HepG2 (cell line): Measurements from ENCODE around the gene DCAKD. TPM values are rescaled to one million over a fixed set of nuclear protein-coding genes. Genes with fewer than 3 reads are reported as not detected.

Source experiments
- ARID5B ChIP-seq: IDR thresholded peaks from 2 replicates; pipeline ENCODE4 v1.4.0; 2020; ENCODE audit warnings: mild to moderate bottlenecking, missing genetic modification reagents
- BHLHE40 ChIP-seq: IDR thresholded peaks from 2 replicates; pipeline ENCODE4 v1.6.1; 2011; ENCODE audit warnings: low read length, improper control_type of control experiment
- GATAD2A ChIP-seq: IDR thresholded peaks from 2 replicates; pipeline ENCODE4 v1.6.1; 2016
- JDP2 ChIP-seq: sonication (generic); formaldehyde crosslinking; IDR thresholded peaks from 2 replicates; pipeline ENCODE4 v1.8.1; 2022; ENCODE audit warnings: missing genetic modification reagents, borderline replicate concordance
- KAT2B ChIP-seq: fragments of 150-350 bp; IDR thresholded peaks from 2 replicates; pipeline ENCODE4 v1.6.1; 2014; ENCODE audit warnings: low read depth, low read length, borderline replicate concordance
- KLF15 ChIP-seq: sonication (generic); formaldehyde crosslinking; IDR thresholded peaks from 2 replicates; pipeline ENCODE4 v1.8.1; 2023; ENCODE audit warnings: borderline replicate concordance, mild to moderate bottlenecking, inconsistent platforms, missing genetic modification reagents, mixed read lengths
- NAIF1 ChIP-seq: sonication (generic); formaldehyde crosslinking; IDR thresholded peaks from 2 replicates; pipeline ENCODE4 v1.5.0; 2020; ENCODE audit warnings: mild to moderate bottlenecking, missing genetic modification reagents, borderline replicate concordance
- PRDM10 ChIP-seq: sonication (generic); formaldehyde crosslinking; IDR thresholded peaks from 2 replicates; pipeline ENCODE4 v1.4.0; 2020; ENCODE audit warnings: low read depth, missing genetic modification reagents
- ZNF337 ChIP-seq: sonication (generic); formaldehyde crosslinking; IDR thresholded peaks from 2 replicates; pipeline ENCODE4 v1.5.1; 2020; ENCODE audit warnings: missing genetic modification reagents, low read depth, mild to moderate bottlenecking, borderline replicate concordance
- ZNF383 ChIP-seq: sonication (generic); formaldehyde crosslinking; IDR thresholded peaks from 2 replicates; pipeline ENCODE4 v1.4.0; 2020; ENCODE audit warnings: missing genetic modification reagents, mild to moderate bottlenecking, borderline replicate concordance
- ZNF670 ChIP-seq: sonication (generic); formaldehyde crosslinking; IDR thresholded peaks from 2 replicates; pipeline ENCODE4 v1.8.0; 2022; ENCODE audit warnings: mild to moderate bottlenecking, missing genetic modification reagents, borderline replicate concordance
- ZZZ3 ChIP-seq: sonication (generic); formaldehyde crosslinking; IDR thresholded peaks from 2 replicates; pipeline ENCODE4 v1.4.0; 2020; ENCODE audit warnings: missing genetic modification reagents, mild to moderate bottlenecking, borderline replicate concordance
- polyA plus RNA-seq, 8 experiments: library from polyadenylated mRNA; depleted of rRNA in 3 of 8; stranded (reverse) in 7 of 8; unstranded in 1 of 8; fragments of >200 nt; fragmentation: Illumina TruSeq in 4 of 8; extraction: Trizol in 4 of 8; gene quantifications; 2 replicates each; pipeline versions ENCODE4 v1.2.1 to v1.2.3, GENCODE V29; 2011 to 2016; ENCODE audit warnings: low read depth in 4 of 8, missing spikeins in 1 of 8, mixed read lengths in 1 of 8; ENCODE audit not compliant: insufficient read depth in 1 of 8
- total RNA-seq, 5 experiments: library from RNA; depleted of rRNA; stranded (reverse); fragments of >200 nt; fragmentation: Illumina TruSeq; extraction: Trizol; gene quantifications; 2 replicates each; pipeline ENCODE4 v1.2.3, GENCODE V29; 2016; ENCODE audit warnings: low read depth in 1 of 5
- TF ChIP-seq, protein P1 (sequence below): sonication (generic); formaldehyde crosslinking; IDR thresholded peaks from 2 replicates; pipeline ENCODE4 v1.4.0; 2020; ENCODE audit warnings: missing genetic modification reagents

Gene DCAKD
- total and polyA plus RNA-seq, 2 of the 13 experiments (the other 11 are each of a cell fraction or from before 2014, with no cell fraction given), result 25.9 to 29.2 TPM

DNA sequence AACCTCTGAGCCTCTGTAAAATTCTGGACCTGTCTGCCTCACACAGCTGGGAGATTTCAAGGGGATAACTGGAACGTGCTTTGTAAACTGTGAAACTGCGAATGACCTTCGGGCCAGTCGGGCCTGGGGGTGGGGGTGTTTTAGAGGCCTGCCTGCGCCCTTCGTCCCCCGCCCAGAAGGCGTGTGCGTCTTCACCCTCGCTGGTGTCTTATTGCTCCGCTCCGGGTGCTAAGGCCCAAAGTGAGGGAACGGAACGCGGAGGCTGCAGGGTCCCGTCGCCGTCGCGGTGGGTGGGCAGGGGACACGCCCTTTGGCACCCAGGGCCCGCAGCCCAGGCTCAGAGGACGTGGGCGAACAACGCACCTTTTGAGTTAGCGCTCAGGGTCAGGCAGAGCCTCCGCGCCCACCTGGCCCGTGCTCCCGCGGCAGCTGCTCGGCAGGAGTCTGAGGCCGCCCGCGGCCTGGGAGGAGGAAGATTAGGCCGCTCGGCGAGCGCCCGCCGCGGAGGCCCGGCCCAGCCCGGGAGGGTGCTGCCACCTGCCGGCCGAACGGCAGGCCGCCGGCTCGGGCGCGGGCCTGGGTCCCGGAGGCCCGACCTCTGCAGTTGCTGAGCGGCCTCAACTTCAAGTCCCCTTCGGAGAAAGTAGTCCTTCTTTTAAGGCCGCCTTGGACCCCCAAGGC, 29.7 kb downstream of the DCAKD start (continued):
- TF ChIP-seq ARID5B (peak; percentile 66), ZNF337 (CRISPR knock-in tag) (no peak), KLF15 (CRISPR knock-in tag) (peak; percentile 28; the same call in 1 of the 2 replicates), ZZZ3 (CRISPR knock-in tag) (peak; percentile 72; the same call in 1 of the 2 replicates), ZNF670 (CRISPR knock-in tag) (no peak), GATAD2A (CRISPR knock-in tag) (peak; percentile 51; the same call in 1 of the 2 replicates), JDP2 (no peak), PRDM10 (CRISPR knock-in tag) (no peak), ZNF383 (CRISPR knock-in tag) (no peak; the same call in 1 of the 2 replicates), BHLHE40 (no peak), NAIF1 (CRISPR knock-in tag) (no peak), KAT2B (no peak)
- TF ChIP-seq, protein P1, sequence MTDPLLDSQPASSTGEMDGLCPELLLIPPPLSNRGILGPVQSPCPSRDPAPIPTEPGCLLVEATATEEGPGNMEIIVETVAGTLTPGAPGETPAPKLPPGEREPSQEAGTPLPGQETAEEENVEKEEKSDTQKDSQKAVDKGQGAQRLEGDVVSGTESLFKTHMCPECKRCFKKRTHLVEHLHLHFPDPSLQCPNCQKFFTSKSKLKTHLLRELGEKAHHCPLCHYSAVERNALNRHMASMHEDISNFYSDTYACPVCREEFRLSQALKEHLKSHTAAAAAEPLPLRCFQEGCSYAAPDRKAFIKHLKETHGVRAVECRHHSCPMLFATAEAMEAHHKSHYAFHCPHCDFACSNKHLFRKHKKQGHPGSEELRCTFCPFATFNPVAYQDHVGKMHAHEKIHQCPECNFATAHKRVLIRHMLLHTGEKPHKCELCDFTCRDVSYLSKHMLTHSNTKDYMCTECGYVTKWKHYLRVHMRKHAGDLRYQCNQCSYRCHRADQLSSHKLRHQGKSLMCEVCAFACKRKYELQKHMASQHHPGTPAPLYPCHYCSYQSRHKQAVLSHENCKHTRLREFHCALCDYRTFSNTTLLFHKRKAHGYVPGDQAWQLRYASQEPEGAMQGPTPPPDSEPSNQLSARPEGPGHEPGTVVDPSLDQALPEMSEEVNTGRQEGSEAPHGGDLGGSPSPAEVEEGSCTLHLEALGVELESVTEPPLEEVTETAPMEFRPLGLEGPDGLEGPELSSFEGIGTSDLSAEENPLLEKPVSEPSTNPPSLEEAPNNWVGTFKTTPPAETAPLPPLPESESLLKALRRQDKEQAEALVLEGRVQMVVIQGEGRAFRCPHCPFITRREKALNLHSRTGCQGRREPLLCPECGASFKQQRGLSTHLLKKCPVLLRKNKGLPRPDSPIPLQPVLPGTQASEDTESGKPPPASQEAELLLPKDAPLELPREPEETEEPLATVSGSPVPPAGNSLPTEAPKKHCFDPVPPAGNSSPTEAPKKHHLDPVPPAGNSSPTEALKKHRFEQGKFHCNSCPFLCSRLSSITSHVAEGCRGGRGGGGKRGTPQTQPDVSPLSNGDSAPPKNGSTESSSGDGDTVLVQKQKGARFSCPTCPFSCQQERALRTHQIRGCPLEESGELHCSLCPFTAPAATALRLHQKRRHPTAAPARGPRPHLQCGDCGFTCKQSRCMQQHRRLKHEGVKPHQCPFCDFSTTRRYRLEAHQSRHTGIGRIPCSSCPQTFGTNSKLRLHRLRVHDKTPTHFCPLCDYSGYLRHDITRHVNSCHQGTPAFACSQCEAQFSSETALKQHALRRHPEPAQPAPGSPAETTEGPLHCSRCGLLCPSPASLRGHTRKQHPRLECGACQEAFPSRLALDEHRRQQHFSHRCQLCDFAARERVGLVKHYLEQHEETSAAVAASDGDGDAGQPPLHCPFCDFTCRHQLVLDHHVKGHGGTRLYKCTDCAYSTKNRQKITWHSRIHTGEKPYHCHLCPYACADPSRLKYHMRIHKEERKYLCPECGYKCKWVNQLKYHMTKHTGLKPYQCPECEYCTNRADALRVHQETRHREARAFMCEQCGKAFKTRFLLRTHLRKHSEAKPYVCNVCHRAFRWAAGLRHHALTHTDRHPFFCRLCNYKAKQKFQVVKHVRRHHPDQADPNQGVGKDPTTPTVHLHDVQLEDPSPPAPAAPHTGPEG, result no peak; the same call in 1 of the 2 replicates
